HepG2 (cell line): Measurements from ENCODE around the gene NCOA6.

Source experiments
- BCL6 ChIP-seq: IDR thresholded peaks from 2 replicates; pipeline ENCODE4 v1.6.1; 2016; ENCODE audit warnings: missing genetic modification reagents, missing compliant biosample characterization
- HINFP ChIP-seq: sonication (generic); formaldehyde crosslinking; IDR thresholded peaks from 2 replicates; pipeline ENCODE4 v1.4.0; 2020; ENCODE audit warnings: low read depth, mild to moderate bottlenecking, missing genetic modification reagents
- KDM2A ChIP-seq: sonication (generic); formaldehyde crosslinking; IDR thresholded peaks from 2 replicates; pipeline ENCODE4 v1.4.0; 2020; ENCODE audit warnings: low read depth, missing genetic modification reagents, borderline replicate concordance
- POLR2A ChIP-seq, 2 experiments: IDR thresholded peaks; 2 replicates each; pipeline ENCODE4 v1.6.1; 2011; ENCODE audit warnings: low read depth in 2 of 2, low read length in 2 of 2, mild to moderate bottlenecking in 1 of 2, moderate library complexity in 1 of 2; ENCODE audit not compliant: insufficient read depth in 1 of 2
- RNF2 ChIP-seq: fragments of 450-650 bp; conservative IDR thresholded peaks from 2 replicates; pipeline ENCODE4 v1.6.1; 2016; ENCODE audit warnings: low read depth
- U2AF1 ChIP-seq: fragments of 200-400 bp; formaldehyde crosslinking; optimal IDR thresholded peaks from 2 replicates; pipeline ENCODE3; 2017; ENCODE audit warnings: mild to moderate bottlenecking, low read depth, low read length
- ZFX ChIP-seq: sonication (generic); formaldehyde crosslinking; IDR thresholded peaks from 2 replicates; pipeline ENCODE4 v1.4.0; 2020; ENCODE audit warnings: mild to moderate bottlenecking, low read depth, missing genetic modification reagents, moderate library complexity
- ZNF263 ChIP-seq: sonication (generic); formaldehyde crosslinking; IDR thresholded peaks from 2 replicates; pipeline ENCODE4 v1.4.0; 2020; ENCODE audit warnings: missing genetic modification reagents
- ZNF713 ChIP-seq: sonication (generic); formaldehyde crosslinking; IDR thresholded peaks from 2 replicates; pipeline ENCODE4 v1.4.0; 2020; ENCODE audit warnings: mild to moderate bottlenecking, missing genetic modification reagents
- ZNF768 ChIP-seq: sonication (generic); formaldehyde crosslinking; IDR thresholded peaks from 2 replicates; pipeline ENCODE4 v1.4.0; 2020; ENCODE audit warnings: missing genetic modification reagents
- ZSCAN20 ChIP-seq: sonication (generic); formaldehyde crosslinking; IDR thresholded peaks from 2 replicates; pipeline ENCODE4 v1.4.0; 2020; ENCODE audit warnings: missing genetic modification reagents, mild to moderate bottlenecking, borderline replicate concordance
- TF ChIP-seq, protein P1 (sequence below): sonication (generic); formaldehyde crosslinking; IDR thresholded peaks from 2 replicates; pipeline ENCODE4 v1.5.0; 2020; ENCODE audit warnings: mild to moderate bottlenecking, missing genetic modification reagents, moderate library complexity
- TF ChIP-seq, protein P2 (sequence below): sonication (generic); formaldehyde crosslinking; IDR thresholded peaks from 2 replicates; pipeline ENCODE4 v1.4.0; 2020; ENCODE audit warnings: mild to moderate bottlenecking, missing genetic modification reagents, borderline replicate concordance

DNA sequence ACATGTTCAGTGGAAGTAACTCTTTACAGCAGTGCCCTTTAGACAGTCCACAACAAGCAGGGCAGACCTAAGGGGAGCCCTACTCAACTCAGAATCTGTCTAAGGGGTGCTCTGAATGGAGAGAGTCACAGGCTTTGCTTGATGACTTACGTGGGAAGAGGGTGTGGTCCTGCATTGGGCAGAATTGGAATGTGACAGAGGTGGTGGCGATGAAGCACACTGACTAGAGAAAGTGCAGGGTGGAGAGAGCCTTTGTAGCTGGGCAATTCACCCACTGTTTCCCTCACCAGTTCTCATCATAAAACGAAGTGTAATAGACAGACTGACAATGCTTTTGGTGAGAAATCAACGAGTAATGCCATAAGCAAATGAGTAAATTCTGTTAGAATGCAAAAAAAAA is 110.1 kb downstream of the NCOA6 start:
- no peak for TF ChIP-seq BCL6 (CRISPR knock-in tag)
- no peak for TF ChIP-seq U2AF1
- TF ChIP-seq ZNF713 = no peak
- TF ChIP-seq, protein P1, sequence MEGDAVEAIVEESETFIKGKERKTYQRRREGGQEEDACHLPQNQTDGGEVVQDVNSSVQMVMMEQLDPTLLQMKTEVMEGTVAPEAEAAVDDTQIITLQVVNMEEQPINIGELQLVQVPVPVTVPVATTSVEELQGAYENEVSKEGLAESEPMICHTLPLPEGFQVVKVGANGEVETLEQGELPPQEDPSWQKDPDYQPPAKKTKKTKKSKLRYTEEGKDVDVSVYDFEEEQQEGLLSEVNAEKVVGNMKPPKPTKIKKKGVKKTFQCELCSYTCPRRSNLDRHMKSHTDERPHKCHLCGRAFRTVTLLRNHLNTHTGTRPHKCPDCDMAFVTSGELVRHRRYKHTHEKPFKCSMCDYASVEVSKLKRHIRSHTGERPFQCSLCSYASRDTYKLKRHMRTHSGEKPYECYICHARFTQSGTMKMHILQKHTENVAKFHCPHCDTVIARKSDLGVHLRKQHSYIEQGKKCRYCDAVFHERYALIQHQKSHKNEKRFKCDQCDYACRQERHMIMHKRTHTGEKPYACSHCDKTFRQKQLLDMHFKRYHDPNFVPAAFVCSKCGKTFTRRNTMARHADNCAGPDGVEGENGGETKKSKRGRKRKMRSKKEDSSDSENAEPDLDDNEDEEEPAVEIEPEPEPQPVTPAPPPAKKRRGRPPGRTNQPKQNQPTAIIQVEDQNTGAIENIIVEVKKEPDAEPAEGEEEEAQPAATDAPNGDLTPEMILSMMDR (CRISPR knock-in tag) = no peak
- no peak for TF ChIP-seq HINFP (CRISPR knock-in tag)
- no peak for TF ChIP-seq ZNF263 (CRISPR knock-in tag)
- no peak for TF ChIP-seq ZNF768 (CRISPR knock-in tag)
- TF ChIP-seq KDM2A (CRISPR knock-in tag) = no peak
- no peak for TF ChIP-seq ZSCAN20 (CRISPR knock-in tag)
- no peak for TF ChIP-seq ZFX (CRISPR knock-in tag)
- TF ChIP-seq, protein P2, sequence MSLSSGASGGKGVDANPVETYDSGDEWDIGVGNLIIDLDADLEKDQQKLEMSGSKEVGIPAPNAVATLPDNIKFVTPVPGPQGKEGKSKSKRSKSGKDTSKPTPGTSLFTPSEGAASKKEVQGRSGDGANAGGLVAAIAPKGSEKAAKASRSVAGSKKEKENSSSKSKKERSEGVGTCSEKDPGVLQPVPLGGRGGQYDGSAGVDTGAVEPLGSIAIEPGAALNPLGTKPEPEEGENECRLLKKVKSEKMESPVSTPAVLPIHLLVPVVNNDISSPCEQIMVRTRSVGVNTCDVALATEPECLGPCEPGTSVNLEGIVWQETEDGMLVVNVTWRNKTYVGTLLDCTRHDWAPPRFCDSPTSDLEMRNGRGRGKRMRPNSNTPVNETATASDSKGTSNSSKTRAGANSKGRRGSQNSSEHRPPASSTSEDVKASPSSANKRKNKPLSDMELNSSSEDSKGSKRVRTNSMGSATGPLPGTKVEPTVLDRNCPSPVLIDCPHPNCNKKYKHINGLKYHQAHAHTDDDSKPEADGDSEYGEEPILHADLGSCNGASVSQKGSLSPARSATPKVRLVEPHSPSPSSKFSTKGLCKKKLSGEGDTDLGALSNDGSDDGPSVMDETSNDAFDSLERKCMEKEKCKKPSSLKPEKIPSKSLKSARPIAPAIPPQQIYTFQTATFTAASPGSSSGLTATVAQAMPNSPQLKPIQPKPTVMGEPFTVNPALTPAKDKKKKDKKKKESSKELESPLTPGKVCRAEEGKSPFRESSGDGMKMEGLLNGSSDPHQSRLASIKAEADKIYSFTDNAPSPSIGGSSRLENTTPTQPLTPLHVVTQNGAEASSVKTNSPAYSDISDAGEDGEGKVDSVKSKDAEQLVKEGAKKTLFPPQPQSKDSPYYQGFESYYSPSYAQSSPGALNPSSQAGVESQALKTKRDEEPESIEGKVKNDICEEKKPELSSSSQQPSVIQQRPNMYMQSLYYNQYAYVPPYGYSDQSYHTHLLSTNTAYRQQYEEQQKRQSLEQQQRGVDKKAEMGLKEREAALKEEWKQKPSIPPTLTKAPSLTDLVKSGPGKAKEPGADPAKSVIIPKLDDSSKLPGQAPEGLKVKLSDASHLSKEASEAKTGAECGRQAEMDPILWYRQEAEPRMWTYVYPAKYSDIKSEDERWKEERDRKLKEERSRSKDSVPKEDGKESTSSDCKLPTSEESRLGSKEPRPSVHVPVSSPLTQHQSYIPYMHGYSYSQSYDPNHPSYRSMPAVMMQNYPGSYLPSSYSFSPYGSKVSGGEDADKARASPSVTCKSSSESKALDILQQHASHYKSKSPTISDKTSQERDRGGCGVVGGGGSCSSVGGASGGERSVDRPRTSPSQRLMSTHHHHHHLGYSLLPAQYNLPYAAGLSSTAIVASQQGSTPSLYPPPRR (CRISPR knock-in tag) = no peak
- no peak for TF ChIP-seq RNF2
- no peak; a peak in 1 of 4 replicates for TF ChIP-seq POLR2A (IDR thresholded peaks at IDR 0.05; ENCODE audit: insufficient read depth in 1 of 2, low read depth in 2 of 2, low read length in 2 of 2)
